ENCODE data around the gene DUSP1.

DNA sequence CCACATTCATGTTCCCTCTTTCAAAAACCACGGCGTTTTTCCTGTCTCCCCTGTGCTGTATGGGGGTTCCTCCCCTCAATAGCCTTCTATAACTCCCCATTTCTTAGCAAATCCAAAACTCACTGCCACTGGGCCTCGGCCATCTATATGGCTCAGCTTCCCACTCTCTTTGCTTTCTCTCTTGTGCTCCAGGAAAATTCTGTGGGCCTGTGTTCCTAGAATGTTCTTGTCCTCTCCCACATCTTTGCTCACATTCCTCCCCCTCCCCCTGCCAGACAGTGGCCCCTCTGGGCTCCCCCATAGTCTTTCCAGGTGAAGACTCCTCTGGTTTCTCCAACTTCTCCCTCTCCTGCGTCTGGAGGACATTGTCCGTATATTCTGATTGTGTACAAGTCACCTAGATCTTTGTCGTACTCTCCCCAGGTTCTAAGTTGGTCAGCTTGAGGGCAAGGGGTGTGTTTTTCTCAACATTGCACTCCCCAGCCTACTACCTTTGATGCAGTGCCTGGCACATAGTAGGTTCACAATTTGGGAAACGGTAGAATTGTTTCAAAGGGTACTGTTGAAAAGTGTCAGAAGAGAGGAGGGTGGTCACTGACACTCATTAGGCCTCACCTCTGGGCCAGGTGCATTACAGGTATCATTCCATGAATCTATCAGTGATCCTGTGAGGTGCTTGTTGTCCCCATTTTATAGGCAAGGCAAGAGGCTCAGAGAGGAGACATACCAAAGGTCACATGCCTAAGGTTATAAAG is 3.7 kb upstream of the DUSP1 start:
- TF ChIP-seq, protein P1, sequence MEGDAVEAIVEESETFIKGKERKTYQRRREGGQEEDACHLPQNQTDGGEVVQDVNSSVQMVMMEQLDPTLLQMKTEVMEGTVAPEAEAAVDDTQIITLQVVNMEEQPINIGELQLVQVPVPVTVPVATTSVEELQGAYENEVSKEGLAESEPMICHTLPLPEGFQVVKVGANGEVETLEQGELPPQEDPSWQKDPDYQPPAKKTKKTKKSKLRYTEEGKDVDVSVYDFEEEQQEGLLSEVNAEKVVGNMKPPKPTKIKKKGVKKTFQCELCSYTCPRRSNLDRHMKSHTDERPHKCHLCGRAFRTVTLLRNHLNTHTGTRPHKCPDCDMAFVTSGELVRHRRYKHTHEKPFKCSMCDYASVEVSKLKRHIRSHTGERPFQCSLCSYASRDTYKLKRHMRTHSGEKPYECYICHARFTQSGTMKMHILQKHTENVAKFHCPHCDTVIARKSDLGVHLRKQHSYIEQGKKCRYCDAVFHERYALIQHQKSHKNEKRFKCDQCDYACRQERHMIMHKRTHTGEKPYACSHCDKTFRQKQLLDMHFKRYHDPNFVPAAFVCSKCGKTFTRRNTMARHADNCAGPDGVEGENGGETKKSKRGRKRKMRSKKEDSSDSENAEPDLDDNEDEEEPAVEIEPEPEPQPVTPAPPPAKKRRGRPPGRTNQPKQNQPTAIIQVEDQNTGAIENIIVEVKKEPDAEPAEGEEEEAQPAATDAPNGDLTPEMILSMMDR (IDR thresholded peaks at IDR 0.05): no peak
- no peak for TF ChIP-seq POLR2AphosphoS5 (IDR thresholded peaks at IDR 0.05)
- TF ChIP-seq POLR2A (IDR thresholded peaks at IDR 0.05): no peak
